Activated CD8-positive, alpha-beta memory T cell treated with anti-CD3 and anti-CD28 coated beads, Interleukin-2, amount 50 U/mL, for 1 hour (primary cell): ENCODE measurements around the gene DVL2.
"Not testable (repeated sequence)": the region's sequence is repeated elsewhere in the genome, so short reads cannot be mapped to it uniquely, and the experiment has no call there.

Experiments
- DNase-seq: peaks from one replicate; pipeline ENCODE4 v3.0.0-alpha.2; 2020; ENCODE audit errors: extremely low read depth

The DVL2 gene

GRCh38 chr17:7256766-7257456, 22.6 kb upstream of the DVL2 start:
- no peak for DNase-seq

DNA sequence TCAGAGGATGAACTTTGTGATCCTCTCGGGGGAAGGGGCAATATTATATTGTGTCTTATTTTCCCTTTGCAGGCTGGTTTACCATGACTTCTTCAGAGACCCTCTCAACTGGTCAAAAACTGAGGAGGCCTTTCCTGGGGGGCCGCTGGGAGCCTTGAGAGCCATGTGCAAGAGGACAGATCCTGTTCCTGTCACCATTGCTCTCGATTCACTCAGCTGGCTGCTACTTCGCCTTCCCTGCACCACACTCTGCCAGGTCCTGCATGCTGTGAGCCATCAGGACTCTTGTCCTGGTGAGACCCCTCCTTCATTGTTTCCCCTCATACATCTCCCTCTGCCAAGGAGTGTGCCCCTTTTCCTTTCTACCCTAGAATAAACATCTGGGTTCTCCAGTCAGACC, 20.2 kb upstream of the DVL2 start:
- no peak for DNase-seq

DNA sequence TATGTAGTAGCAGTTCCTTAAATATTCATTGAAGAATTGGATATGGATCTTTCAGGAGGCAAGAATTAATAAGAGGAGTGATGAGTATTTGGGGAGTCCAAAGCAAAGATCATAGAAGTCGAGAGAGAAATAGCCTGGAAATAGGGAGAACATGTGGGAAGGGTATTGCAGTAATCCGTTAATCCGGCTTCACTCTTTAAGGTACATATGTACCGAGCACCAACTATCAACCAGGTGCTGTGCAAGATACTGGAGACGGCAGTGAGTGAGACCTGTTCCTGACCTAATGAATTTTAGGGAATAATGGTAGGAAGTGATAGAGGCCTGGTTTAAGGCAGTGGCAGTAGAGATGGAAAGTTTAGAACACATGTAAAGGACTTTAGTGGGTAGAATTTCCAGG, 18.8 kb upstream of the DVL2 start:
- no peak for DNase-seq

- DNase-seq = peak; percentile 66
Measured at GRCh38 chr17:7252176-7253043, 18.1 kb upstream of the DVL2 start, which contains the start of gene ELP5. Gene ELP5, plus strand, starts transcription at chr17:7252215. Its CDS starts 336 bp downstream, at chr17:7252551.

- DNase-seq = peak; percentile 98
Measured at GRCh38 chr17:7251661-7252175, 17.4 kb upstream of the DVL2 start, which contains the start of gene CTDNEP1. Gene CTDNEP1, minus strand, starts transcription at chr17:7251734. Its CDS starts 438 bp downstream, at chr17:7251296.

DNA sequence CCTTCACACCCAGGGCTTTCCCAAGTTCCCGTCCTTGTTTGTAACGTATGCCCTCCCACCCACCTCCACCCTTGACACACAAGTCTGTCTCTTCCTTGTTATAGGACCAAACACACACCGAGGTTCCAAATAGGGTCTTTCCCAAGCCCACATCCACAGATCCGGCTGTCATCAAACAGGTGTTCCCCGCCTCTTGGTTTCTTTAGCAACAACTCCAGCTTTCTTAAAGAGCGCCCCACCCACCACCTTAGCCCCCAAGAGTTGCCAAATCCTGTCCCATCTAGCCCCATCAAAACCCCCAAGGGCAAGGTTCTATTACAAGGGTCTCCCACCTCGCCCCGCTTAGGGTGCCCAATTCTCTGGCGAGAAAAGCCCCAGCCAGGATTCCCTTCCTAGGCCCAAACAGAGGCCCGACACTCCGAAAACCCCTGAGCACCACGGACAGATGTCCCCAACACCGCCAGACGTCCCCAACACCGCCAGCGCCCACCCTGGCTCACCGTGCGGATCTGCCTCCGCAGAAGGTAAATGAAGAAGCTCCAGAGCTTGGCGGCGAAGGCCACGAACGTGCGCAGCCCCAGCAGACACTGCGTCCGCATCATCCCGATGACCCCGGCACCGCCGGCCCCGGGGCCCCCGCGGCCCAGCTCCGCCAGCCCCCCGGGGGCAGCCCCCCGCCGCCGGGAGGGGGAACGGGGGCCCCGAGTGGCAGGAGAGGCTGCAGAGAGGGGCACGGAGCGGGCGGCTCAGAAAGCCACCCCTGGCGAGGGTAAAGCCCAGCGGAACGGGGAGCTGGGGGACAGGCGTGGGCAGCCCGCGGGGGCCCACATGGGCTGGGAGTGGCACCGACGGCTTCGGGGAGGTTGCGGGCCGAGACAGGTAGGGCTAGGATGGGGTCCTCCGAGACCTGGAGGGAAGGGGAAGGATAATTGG, 16.6 kb upstream of the DVL2 start:
- no peak for DNase-seq

DNA sequence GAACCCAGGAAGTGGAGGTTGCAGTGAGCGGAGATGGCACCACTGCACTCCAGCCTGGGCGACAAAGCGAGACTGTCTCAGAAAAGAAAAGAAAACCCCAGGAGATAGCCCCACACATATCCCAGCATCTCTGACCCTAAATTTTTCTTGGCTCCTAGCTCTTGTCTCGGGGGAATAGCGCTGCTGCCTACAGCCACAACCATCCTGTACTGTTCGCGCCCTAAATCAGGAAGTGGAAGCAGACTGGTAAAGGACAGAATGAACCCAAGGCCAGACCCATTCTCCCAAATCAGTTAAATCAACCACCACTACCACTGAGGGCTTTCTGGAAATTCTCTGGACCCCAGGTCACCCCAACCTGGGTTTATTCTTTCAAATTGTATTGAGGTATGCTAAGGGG, 15.5 kb upstream of the DVL2 start:
- DNase-seq = no peak

DNA sequence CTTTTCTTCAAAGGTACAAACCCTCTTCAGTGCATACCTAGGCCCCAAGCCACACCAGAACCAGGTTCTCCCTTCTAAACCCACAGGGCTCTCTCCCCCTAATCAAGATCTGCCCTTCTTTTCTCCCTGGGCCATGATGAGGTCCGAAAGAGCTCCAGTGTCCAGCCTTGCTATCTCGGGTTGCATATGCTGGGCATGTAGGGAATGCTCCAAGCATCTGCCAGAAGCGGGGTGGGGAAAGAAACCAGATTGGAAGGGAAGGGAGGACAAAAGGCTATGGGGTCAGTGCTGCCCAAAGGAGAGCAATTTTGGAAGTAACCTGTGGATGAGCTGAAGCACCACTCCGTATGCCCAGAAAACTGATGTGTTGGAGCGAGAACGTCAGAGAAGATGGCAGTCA, 14.9 kb upstream of the DVL2 start:
- no peak for DNase-seq

DNA sequence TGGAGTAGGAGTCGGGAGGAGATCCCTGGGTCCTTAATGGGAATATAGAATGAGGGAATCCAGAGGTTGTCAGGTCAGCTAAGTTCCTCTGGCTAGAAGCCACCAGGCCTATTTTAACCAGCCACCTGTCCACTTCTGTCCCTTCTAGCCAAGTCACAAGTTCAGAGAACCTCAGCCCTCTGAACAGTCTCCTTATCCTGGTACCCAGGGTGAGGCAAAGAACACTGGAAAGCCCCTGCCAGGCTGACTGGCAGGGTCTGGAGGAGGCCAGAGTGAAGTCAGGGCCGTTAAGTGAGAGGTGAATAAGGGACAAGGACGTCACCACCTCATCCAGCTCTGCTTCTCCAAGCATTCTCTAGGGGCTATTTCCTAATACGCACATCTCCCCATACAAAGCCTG, 14.5 kb upstream of the DVL2 start:
- DNase-seq = no peak

DNA sequence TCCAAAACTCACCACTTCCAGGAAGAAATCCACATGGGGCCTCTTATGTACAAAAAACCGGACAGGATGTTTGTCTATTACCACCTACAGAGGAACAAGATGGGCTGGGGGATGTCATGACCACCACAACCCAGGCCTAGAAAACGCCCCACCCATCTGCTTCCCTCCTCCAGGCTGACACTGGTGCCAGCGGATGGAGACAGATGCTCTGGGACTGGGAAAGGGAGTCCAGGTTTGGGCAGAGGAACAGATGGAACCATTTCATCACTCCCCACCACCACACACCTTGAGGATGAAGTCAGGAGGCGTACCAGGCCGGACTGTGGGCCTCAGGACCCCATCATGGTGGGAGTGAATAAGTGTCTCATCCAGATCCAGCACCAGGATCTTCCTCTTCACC, 12.5 kb upstream of the DVL2 start:
- no peak for DNase-seq

GRCh38 chr17:7243838-7244237, 9.5 kb upstream of the DVL2 start:
- DNase-seq = not testable (repeated sequence)

DNA sequence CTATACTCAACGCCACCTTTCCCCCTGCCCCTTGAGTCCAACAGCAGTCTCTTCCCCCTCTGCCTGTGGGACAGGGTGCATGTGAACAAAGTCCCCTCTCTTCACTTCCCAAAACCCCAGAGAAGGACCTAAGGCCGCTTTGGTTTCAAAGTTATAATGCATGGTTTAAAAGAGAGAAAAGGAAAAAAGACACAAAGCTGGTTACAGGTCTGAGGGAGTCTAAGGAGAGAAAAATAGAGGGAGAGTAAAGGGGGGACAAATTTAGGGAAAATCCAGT, 9.1 kb upstream of the DVL2 start:
- DNase-seq = no peak

DNA sequence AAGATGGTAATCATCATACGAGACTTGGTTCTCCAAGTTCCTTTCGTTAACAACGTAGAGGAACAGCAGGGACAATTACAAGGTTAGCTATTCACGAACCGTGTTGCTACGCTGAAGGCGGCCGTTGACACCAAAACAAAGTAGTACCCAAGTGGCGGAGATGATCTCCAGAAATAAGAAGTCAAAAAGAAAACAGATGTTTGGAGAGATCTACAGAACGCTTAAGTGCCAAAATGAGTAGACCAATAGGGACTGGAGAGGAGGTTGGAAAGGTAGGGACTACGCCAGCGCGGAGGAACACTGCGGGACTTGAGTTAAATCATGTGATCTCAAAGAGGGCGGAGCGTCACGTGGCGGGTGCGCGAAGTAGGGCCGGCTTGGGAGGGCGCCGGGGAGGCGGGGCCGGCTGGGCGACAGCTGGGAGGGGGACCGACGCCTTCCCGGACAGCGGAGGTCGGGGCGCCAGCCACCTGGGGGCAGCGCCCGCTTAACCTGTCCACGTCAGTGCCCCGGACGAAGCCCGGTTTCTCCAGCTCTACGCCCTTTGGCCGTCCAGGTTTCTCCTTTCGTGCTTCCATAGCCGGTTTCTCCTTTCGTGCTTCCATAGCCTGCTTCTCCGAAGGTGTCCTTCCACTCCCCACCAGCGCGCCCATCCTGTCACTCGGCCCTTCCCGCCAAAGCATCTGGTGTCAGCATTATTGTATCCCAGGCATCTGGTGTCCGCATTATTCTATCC, 8.6 kb upstream of the DVL2 start:
- peak; percentile 94 for DNase-seq

- DNase-seq = peak; percentile 85
Measured at GRCh38 chr17:7241783-7242716, 7.7 kb upstream of the DVL2 start, which contains the start of gene GABARAP. Gene GABARAP, minus strand, starts transcription at chr17:7242449. Its CDS starts 119 bp downstream, at chr17:7242330.

DNA sequence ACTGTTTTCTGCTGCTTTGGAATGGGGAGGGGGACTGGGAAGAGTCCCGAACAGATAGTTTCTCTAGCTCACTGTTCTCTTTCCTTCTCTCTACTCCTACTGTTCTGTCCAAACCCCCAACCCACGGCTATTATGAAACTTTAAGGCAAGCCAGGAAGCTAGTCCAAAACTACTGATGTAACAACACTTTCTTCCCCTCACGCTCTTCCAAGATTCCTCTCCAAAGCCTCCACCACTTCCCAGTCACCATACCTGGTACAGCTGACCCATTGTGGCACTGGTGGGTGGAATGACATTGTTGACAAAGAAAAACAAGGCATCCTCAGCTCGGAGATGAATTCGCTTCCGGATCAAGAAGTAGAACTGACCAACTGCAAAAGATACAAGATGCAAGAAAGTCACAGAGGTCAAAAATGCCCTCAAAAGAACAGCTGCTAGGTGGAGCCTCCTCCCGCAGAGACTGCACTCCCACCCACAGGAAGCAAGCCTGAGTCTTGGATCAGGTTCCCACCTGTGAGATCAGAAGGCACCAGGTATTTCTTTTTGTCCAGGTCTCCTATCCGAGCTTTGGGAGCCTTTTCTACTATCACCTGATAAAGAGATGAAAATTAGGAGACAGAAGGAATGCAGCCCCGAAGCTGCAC, 6.9 kb upstream of the DVL2 start:
- no peak for DNase-seq

- DNase-seq = no peak
Measured at GRCh38 chr17:7240375-7240774, 6.1 kb upstream of the DVL2 start.

DNA sequence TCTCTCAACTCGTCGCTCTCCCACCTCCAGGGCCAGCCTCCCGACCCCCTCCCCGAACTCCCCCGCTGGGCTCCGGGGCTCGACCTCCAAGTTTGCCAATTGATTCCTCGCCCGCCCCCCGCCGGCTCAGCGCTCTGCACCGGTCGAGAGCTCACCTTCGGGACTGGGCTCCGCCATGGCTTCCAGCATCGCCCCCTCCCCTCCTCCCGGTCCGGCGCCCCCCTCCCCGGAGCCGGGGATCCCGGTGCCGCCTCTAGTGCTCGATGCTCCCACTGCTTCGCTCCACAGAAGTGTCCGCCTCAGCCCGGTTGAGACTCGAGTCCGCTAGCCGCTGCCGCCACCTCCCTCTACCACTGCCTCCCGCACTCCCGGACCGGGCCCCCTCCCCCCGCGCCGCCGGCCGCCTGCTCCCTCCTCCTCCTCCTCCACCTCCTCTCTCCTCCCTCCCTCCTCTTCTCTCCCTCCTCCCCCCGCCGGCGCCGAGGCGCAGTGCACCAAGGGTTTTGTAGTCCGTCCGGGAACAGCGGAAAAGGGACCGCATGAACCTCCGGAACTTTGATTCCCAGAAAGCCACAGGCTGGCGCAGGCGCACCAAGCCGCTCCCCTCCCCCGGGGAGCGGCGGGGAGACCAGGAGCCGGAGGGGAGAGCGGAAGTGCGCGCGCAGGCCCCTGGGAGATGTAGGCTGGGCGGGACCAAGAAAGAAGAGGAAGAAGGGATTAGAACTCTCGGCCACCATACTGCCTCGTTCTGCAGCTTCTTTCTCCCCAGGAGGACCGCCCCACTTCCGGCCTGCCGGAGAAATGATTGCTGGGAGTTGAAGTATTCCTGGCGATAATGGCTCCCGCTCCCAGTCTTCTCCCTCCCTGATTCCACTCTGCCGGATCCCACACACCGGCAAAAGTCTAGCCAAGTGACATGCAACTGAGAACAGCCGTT, 5.0 kb upstream of the DVL2 start, which contains the start of gene PHF23:
PHF23 (minus strand) TSS at position 367 of the 937 bp plus-strand sequence; CDS start at position 189, 178 bp downstream.
- DNase-seq = peak; percentile 90

DNA sequence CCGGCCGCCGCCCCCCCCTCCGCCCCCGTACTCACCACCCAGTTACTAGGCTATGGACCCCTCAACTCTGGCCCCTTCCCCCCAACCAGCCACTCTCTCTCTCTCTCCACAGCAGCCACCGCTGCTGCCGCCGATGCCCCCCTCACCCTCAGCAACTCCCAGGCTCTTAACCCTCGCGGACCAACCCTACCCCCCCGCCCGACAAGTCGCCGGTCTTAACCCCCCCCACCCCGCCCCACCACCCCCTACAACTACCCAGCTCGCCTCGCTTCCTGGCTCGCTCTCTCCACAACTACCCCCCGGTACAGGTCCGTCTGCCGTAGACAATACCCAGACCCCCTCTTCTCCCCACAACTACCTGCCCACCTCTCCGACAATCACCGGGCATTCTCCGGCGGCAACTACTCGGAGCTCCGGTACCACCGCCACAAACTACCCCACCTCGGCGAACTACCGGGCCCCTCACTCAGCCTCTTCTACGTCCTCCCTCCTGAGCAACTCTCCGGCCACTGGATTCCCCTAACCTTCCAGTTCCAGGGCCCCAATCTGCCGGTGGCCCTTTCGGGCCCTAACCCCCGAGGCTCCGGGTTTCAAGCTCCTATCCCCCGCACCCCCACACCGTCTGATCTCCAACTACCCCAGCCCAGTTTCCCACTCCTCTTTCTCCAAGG, 4.2 kb upstream of the DVL2 start:
- no peak for DNase-seq
